PFSK-1 (cell line): ENCODE measurements around the gene CIDEA.
A peak's percentile ranks its signal among the peaks of the same experiment; 100 is the strongest.

Source experiments
- POLR2AphosphoS5 ChIP-seq: IDR thresholded peaks from 2 replicates; pipeline ENCODE4 v1.6.1; 2012; ENCODE audit warnings: low read depth, mild to moderate bottlenecking, control low read depth, low read length, moderate library complexity
- TAF1 ChIP-seq: IDR thresholded peaks from 2 replicates; pipeline ENCODE4 v1.6.1; 2012; ENCODE audit warnings: low read length, control low read depth, borderline replicate concordance; ENCODE audit not compliant: insufficient read depth
- TF ChIP-seq, protein P1 (sequence below), 2 experiments: IDR thresholded peaks; 2 replicates each; pipeline versions ENCODE4 v1.6.1 to v1.8.0; 2011 to 2012; ENCODE audit warnings: low read depth in 2 of 2, low read length in 2 of 2, control low read depth in 1 of 2, inconsistent platforms in 1 of 2, mild to moderate bottlenecking in 1 of 2, moderate library complexity in 1 of 2; ENCODE audit not compliant: insufficient read depth in 1 of 2

DNA sequence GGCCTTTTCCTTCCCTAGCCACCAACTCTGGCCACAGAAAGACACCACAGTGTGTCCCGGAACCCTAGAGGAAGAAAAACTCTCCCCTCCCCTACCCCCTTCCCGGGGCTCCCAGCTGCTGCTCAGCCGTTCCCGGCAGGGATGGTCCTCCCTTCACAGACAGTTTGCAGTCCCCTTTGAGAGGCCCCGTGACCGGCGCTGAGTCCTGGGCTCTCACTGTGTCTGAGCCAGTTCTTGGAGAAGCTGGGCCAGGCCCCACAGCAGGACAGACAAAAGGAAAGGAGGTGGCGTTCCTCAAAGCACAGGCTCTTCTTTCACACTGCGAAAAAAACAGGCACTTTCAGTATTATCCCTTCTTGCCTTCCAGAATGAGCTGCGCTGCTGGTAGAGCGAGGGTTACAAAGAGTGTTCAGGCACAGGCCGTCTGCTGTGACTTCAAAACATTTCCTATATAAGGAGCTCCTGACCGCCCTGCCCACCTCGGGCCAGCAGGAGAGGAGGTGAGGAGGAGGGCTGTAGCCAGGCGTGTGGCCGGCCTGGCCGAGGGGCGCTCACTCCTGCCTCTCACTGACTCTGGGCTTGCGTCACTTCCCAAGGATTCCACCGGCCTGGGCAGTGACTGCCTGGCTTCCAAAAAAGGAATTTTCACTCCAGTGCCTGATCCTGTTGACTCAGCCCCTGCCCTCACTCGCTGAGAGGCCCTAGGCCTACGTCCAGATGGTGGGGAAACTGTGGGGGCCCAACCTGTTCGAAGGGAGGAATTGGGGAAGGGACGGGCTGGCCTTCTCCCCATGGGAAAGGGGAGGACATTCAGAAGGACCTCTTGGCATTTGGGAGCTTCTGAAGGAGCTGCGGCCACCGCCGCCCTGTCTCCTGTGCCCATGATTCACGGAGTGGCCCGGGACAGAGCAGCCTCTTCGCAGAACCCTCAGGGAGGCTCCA is 24.9 kb downstream of the CIDEA start:
- TF ChIP-seq POLR2AphosphoS5: peak; percentile 36; the same call in 1 of the 2 replicates
- no peak for TF ChIP-seq TAF1
- TF ChIP-seq, protein P1, sequence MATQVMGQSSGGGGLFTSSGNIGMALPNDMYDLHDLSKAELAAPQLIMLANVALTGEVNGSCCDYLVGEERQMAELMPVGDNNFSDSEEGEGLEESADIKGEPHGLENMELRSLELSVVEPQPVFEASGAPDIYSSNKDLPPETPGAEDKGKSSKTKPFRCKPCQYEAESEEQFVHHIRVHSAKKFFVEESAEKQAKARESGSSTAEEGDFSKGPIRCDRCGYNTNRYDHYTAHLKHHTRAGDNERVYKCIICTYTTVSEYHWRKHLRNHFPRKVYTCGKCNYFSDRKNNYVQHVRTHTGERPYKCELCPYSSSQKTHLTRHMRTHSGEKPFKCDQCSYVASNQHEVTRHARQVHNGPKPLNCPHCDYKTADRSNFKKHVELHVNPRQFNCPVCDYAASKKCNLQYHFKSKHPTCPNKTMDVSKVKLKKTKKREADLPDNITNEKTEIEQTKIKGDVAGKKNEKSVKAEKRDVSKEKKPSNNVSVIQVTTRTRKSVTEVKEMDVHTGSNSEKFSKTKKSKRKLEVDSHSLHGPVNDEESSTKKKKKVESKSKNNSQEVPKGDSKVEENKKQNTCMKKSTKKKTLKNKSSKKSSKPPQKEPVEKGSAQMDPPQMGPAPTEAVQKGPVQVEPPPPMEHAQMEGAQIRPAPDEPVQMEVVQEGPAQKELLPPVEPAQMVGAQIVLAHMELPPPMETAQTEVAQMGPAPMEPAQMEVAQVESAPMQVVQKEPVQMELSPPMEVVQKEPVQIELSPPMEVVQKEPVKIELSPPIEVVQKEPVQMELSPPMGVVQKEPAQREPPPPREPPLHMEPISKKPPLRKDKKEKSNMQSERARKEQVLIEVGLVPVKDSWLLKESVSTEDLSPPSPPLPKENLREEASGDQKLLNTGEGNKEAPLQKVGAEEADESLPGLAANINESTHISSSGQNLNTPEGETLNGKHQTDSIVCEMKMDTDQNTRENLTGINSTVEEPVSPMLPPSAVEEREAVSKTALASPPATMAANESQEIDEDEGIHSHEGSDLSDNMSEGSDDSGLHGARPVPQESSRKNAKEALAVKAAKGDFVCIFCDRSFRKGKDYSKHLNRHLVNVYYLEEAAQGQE (IDR thresholded peaks at IDR 0.05; ENCODE audit: insufficient read depth in 1 of 2, low read depth in 2 of 2, low read length in 2 of 2): no peak
